ENCODE measurements around the gene MSX2. TPM values are rescaled to one million over a fixed set of nuclear protein-coding genes. Genes with fewer than 3 reads are reported as not detected.

Gene MSX2
- total and polyA plus RNA-seq, 2 of the 4 experiments (the other 2 are of a cell fraction), result 2.2 to 3.7 TPM

DNA sequence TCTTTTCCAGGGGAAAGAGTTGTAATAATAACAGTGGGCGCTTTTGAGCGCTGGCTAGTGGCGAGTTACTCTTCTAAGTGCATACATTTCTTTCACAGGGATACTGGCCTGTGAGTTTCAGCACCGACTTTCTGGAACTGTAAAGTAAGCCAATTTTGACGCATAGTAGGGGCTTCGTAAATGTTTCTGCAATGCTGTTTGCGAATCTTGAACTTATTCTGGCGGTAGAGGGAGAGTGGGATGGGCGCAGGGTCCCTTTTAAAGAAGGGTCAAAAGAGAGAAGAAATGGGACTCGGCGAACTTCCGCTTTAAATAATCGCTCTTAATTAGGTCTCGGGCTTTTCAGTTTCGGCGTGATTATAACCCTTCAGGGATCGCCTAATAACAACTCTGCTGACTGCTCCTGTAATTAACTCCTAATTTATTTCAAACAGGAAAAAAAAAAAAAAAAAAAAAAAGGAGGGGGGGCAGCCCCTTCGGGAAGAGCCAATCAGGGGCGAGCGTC, 351 bp upstream of the MSX2 start:
- Histone ChIP-seq H3K36me3 (ENCODE audit: control insufficient read depth, insufficient read depth, low read length) (peaks cover under 1% of the 10 kb centered on the region; the same call in 1 of the 2 replicates), H3K27me3 (ENCODE audit: control insufficient read depth, insufficient read depth, low read length) (peaks cover 47% of the 10 kb centered on the region), H2BK5ac (ENCODE audit: low read depth, low read length, poor library complexity, severe bottlenecking) (no peak overlapping the region), H3K56ac (ENCODE audit: extremely low read depth, insufficient read depth, low read length) (no peak overlapping the region), H3K4me1 (ENCODE audit: control insufficient read depth, insufficient read depth, low read length) (no peaks in the 10 kb centered on the region), H3K23ac (ENCODE audit: low read depth, low read length) (no peak overlapping the region), H4K5ac (ENCODE audit: low read depth, low read length) (no peak overlapping the region), H3K4ac (ENCODE audit: low read depth, low read length) (no peak overlapping the region), H3K9ac (ENCODE audit: low read depth, low read length) (no peak overlapping the region), H3K9me1 (ENCODE audit: insufficient read depth, low read length) (no peaks in the 10 kb centered on the region), H3K14ac (replicated peaks; ENCODE audit: low read depth, low read length) (no peak overlapping the region), H3K27ac (ENCODE audit: insufficient read depth, low read length) (no peak overlapping the region), H2BK120ac (ENCODE audit: low read depth, low read length) (no peak overlapping the region), H2AK5ac (ENCODE audit: low read depth, low read length) (no peak overlapping the region), H3K18ac (ENCODE audit: low read depth, low read length) (no peak overlapping the region), H3K4me3 (ENCODE audit: insufficient read depth, low read depth, low read length) (peak overlapping the region; percentile 45), H4K20me1 (ENCODE audit: insufficient read depth, low read length) (no peaks in the 10 kb centered on the region), H2BK20ac (ENCODE audit: low read depth, low read length) (no peak overlapping the region), H4K8ac (ENCODE audit: low read depth in 2 of 2, low read length in 2 of 2) (no peak overlapping the region), H2AFZ (replicated peaks; ENCODE audit: low read length, poor library complexity) (peak overlapping the region; percentile 77), H3K4me2 (ENCODE audit: low read depth, low read length) (peak overlapping the region; percentile 94), H3K79me1 (ENCODE audit: low read depth in 1 of 2, low read length in 2 of 2) (peaks cover 8% of the 10 kb centered on the region in 2 experiments; a peak in 3 of 4 replicates), H2AK9ac (replicated peaks; ENCODE audit: low read depth, low read length, poor library complexity) (no peak overlapping the region), H2BK15ac (ENCODE audit: low read depth, low read length) (no peak overlapping the region), H4K91ac (ENCODE audit: insufficient read depth, low read depth, low read length) (no peak overlapping the region), H3K9me3 (ENCODE audit: control insufficient read depth, insufficient read depth, low read length) (peaks cover 2% of the 10 kb centered on the region; the same call in 1 of the 2 replicates)
- 7% methylated on average over 3 of the region's 20 CpGs; no CpG with 5 or more reads in 1 of the 2 experiments for WGBS, 2 experiments (ENCODE audit: extremely low coverage in 2 of 2, insufficient read length in 1 of 2)
- dilution Hi-C loops (cut with HindIII; ENCODE audit: low sequenced_read_pairs, unreplicated experiment), result no loop called here
- TF ChIP-seq FOS (IDR thresholded peaks at IDR 0.05; ENCODE audit: low read depth, low read length), result no peak
- TF ChIP-seq MAZ (IDR thresholded peaks at IDR 0.05; ENCODE audit: borderline replicate concordance, low read depth, low read length), result no peak
- TF ChIP-seq RFX5 (IDR thresholded peaks at IDR 0.05; ENCODE audit: low read depth, low read length), result no peak
- no peak for TF ChIP-seq MAFK (IDR thresholded peaks at IDR 0.05; ENCODE audit: low read depth, low read length)
- no peak for TF ChIP-seq RCOR1 (IDR thresholded peaks at IDR 0.05; ENCODE audit: insufficient replicate concordance, low read length)
- no peak for TF ChIP-seq RAD21 (IDR thresholded peaks at IDR 0.05; ENCODE audit: low read length)
- TF ChIP-seq NFE2L2 (IDR thresholded peaks at IDR 0.05; ENCODE audit: low read depth, low read length), result no peak
- no peak for TF ChIP-seq CHD1 (IDR thresholded peaks at IDR 0.05; ENCODE audit: low read depth, low read length)
- TF ChIP-seq, protein P1, sequence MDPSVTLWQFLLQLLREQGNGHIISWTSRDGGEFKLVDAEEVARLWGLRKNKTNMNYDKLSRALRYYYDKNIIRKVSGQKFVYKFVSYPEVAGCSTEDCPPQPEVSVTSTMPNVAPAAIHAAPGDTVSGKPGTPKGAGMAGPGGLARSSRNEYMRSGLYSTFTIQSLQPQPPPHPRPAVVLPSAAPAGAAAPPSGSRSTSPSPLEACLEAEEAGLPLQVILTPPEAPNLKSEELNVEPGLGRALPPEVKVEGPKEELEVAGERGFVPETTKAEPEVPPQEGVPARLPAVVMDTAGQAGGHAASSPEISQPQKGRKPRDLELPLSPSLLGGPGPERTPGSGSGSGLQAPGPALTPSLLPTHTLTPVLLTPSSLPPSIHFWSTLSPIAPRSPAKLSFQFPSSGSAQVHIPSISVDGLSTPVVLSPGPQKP (IDR thresholded peaks at IDR 0.05; ENCODE audit: borderline replicate concordance, low read depth, low read length), result no peak
- TF ChIP-seq POLR2A (IDR thresholded peaks at IDR 0.05; ENCODE audit: low read depth, low read length), result no peak
- no peak for TF ChIP-seq SMC3 (IDR thresholded peaks at IDR 0.05; ENCODE audit: low read depth, low read length)
- ATAC-seq (ENCODE audit: low read depth), result no peak
- in situ Hi-C loops (cut with MboI; ENCODE audit: low sequenced_read_pairs), result no loop called here
- no TSS peak for BruUV-seq (replicated peaks)
- intact Hi-C loops (cut with micrococcal nuclease), result loop anchor here (1.0 to 2.0 kb wide), 3 partner anchors 69 to 305 kb away; no protein-coding TSS in a partner anchor
- CTCF ChIA-PET, result no interaction called here
- no peak for DNase-seq
- POLR2A ChIA-PET (ENCODE audit: unreplicated experiment), result interaction anchor here (1.0 kb wide), 1 partner anchor 189 kb away, joined by 6 read pairs; no protein-coding TSS in a partner anchor
